GM12892 (cell line): ENCODE results near the gene ZNF425. TPM values are rescaled to one million over a fixed set of nuclear protein-coding genes. Genes with fewer than 3 reads are reported as not detected.

ENCODE experiments used
- DNase-seq: peaks from one replicate; pipeline ENCODE4 v3.0.0; 2011; ENCODE audit not compliant: insufficient read length
- FAIRE-seq: peaks from 2 replicates; lab custom pipeline; 2011; peaks lifted over from hg19 to GRCh38; lab: Jason Lieb, UNC
- POLR2A ChIP-seq: IDR thresholded peaks from 2 replicates; pipeline ENCODE4 v1.6.1; 2011; ENCODE audit warnings: low read depth, low read length, control low read depth
- POLR2AphosphoS5 ChIP-seq: IDR thresholded peaks from 2 replicates; pipeline ENCODE4 v1.6.1; 2011; ENCODE audit warnings: low read depth, low read length, control low read depth
- TAF1 ChIP-seq: IDR thresholded peaks from 2 replicates; pipeline ENCODE4 v1.6.1; 2011; ENCODE audit warnings: low read depth, mild to moderate bottlenecking, control low read depth, low read length, borderline replicate concordance
- polyA plus RNA-seq: library from polyadenylated mRNA; unstranded; fragments of >200 nt; gene quantifications from one replicate; pipeline ENCODE4 v1.2.1, GENCODE V29; 2012; ENCODE audit warnings: missing spikeins, inconsistent platforms; ENCODE audit not compliant: missing spikeins

The ZNF425 gene, protein sequence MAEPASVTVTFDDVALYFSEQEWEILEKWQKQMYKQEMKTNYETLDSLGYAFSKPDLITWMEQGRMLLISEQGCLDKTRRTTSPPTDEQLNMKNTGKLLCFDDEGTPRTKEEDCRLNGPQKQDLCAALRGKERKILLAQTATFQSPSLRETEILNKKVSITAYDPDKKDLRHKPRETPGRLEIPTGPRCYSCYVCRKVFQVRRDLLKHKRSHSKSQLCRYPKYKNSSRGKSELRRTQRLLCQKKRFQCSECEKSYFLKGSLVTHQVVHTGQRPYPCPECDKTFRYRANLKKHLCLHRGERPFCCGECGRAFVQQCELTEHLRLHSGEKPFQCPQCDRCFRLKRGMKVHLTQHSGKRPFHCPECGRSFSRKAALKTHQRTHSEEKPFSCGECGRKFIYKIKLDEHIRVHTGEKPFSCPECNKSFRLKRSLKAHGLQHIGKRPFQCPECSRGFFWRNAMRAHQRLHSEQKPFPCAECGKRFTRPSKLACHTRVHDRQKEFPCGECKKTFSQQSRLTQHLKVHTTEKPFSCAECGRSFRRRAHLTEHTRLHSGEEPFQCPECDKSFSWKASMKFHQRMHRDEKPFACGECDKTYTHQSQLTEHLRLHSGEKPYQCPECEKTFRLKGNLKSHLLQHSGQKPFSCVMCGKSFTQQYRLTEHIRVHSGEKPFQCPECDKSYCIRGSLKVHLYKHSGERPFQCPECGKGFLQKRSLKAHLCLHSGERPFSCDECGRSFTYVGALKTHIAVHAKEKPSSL
- polyA plus RNA-seq, result 0.49 TPM

- peak; percentile 94 for TF ChIP-seq TAF1
- peak; percentile 97 for TF ChIP-seq POLR2A
- peak; percentile 94 for TF ChIP-seq POLR2AphosphoS5
- FAIRE-seq, result peak; percentile 90
- peak; percentile 94 for DNase-seq
Measured at GRCh38 chr7:149125863-149126661, at the start of gene ZNF425. ZNF425 (minus strand) TSS chr7:149126324; CDS start chr7:149126213, 111 bp downstream.

DNA sequence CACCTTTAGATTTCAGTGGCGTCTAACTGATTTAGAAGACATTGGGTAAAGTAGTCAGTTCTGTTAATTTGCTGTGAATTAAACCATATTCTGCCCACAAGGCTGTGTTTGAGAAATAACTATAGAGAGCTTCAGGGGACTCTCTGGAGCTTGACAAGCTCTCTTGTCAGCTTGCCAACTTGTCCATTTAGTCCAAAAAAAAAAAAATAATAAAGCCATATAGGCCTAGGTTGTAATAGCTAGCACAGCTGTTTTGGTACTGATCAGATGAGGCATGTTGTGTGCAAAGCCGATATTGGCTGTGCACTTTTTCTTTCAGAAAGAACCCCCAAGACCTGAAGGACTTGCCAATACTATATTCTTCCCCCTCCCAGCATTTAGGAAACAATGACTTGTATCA lies 49.0 kb upstream of the ZNF425 start:
- TF ChIP-seq TAF1 (no peak), POLR2AphosphoS5 (no peak), POLR2A (no peak)
- FAIRE-seq, result no peak
- DNase-seq, result no peak

DNA sequence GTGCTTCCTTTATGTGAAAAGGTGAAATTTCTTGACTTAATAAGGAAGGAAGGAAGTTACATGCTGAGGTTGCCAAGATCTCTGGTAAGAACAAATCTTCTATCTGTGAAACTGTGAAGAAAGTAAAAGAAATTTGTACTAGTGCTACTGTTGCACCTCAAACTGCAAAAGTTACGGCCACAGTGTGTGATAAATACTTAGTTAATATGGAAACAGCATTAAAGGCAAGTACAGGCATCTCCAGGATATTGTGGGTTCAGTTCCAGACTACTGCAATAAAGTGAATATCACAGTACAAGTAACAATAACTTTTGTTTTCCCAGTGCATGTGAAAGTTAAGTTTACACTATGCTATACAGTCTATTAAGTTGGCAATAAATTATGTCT lies 46.4 kb upstream of the ZNF425 start:
- FAIRE-seq (peak; percentile 42), DNase-seq (no peak)
- no peak for TF ChIP-seq POLR2A
- TF ChIP-seq POLR2AphosphoS5, result no peak
- TF ChIP-seq TAF1, result no peak

- DNase-seq (no peak), FAIRE-seq (no peak)
- TF ChIP-seq POLR2A, result no peak
- no peak for TF ChIP-seq POLR2AphosphoS5
- no peak for TF ChIP-seq TAF1
Measured at GRCh38 chr7:149171892-149172533, 45.9 kb upstream of the ZNF425 start.

DNA sequence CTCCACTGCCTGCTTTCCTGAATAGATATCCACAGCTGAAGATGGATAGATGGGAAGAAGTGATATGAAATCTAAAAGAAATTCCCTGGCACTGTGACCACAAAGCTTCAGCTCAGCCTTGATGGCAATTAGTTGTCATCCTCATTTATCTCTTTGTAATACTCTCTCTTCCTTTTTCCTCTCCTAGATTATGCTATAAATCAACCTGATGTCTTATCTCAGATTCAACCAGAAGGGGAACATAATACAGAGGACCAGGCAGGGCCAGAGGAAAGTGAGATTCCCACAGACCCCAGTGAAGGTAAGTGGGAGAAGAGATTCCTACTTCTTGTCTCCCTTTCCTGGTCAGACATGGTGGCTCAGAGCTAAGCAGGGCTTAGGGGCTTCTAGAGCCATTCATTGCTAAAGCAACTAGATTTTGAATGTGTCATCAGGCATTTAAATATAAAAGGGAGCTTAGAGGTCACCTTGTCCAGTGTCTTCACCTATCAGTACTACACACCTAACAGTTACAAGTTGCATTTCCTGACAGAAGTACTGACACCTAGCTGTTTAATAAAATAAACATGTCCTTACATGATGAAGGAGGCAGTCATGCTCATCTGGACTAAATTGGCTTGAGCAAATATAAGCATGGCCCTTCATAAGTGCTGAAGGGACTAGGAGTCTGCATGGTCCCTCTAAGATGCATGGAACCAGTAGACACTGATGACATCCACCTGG lies 40.7 kb upstream of the ZNF425 start:
- FAIRE-seq, result no peak
- DNase-seq, result no peak
- TF ChIP-seq POLR2AphosphoS5, result no peak
- TF ChIP-seq TAF1, result no peak
- no peak for TF ChIP-seq POLR2A

- no peak for FAIRE-seq
- no peak for TF ChIP-seq TAF1
- TF ChIP-seq POLR2A, result no peak
- no peak for TF ChIP-seq POLR2AphosphoS5
Measured at GRCh38 chr7:149166142-149166541, 40.0 kb upstream of the ZNF425 start.

DNA sequence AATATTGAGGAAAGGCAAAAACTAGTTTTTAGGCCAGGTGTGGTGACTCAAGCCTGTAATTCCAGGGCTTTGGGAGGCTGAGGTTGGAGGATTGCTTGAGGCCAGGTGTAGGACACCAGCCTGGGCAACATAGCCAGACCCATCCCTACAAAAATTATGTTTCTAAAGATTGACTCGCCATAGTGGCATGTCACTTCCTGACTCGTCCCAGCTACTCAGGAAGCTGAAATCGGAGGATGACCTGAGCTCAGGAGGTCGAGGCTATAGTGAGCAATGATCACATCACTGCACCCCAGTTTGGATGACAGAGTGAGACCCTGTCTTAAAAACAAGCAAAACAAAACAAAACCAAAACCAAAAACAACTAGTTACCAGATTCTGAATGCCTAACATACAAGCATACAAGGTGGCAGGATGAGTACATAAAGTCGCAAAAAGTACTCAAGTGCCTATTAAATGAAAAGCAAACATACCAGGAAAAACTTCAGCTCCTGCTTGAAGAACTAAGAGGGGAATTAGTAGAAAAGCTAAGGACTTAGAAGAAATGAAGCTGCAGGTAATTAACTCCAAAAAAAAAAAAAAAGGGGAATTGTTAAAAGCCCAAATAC lies 35.2 kb upstream of the ZNF425 start:
- TF ChIP-seq POLR2AphosphoS5 (no peak), TAF1 (no peak)
- no peak for DNase-seq
- FAIRE-seq, result no peak

More at GRCh38 chr7:149166142-149166541, 40.0 kb upstream of the ZNF425 start:
- no peak for DNase-seq

- FAIRE-seq, result no peak
- no peak for DNase-seq
- TF ChIP-seq POLR2A (no peak), TAF1 (no peak), POLR2AphosphoS5 (no peak)
Measured at GRCh38 chr7:149156898-149157297, 30.8 kb upstream of the ZNF425 start.

DNA sequence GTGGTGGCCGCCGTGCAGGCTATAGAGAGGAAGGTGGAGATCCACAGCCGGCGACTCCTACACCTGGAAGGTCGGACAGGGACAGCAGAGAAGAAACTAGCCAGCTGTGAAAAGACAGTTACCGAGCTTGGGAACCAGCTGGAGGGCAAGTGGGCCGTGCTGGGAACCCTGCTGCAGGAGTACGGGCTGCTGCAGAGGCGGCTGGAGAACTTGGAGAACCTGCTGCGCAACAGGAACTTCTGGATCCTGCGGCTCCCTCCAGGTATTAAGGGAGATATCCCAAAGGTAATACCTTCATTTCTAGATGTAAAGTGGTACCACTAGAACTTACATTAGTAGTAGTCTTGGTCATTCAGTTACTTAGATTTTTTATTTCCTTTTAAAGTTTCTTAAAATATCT lies 27.9 kb upstream of the ZNF425 start:
- no peak for FAIRE-seq
- TF ChIP-seq TAF1, result no peak
- TF ChIP-seq POLR2AphosphoS5, result no peak
- no peak for TF ChIP-seq POLR2A

DNA sequence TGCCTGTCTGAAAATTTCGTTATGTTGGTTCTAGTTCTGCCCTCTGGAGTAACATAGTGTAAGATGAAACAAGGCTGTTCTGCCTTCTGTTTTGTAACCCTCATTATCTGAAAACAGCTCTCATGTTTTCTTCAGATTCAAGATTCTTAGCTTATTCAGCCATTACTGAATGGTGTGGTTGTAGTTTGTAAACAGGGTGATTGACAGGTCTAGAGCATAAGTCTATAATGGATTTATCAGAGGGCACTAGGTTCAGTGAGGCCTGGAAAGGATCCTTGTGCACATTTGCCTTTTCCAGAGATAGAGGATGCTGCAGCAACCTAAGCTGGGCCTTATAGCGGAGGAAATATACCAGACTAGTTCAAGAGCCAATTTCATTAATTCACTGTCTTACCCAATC lies 27.2 kb upstream of the ZNF425 start:
- TF ChIP-seq POLR2AphosphoS5, result no peak
- DNase-seq (no peak), FAIRE-seq (no peak)

More for the DNA sequence above, 27.9 kb upstream of the ZNF425 start:
- DNase-seq, result no peak
